NCI-H510A (cell line): ENCODE data around the gene TXNRD2.

ENCODE experiments used
- DNase-seq: peaks from one replicate; lab custom pipeline; 2025; lab: John Stamatoyannopoulos, UW

TXNRD2 gene

GRCh38 chr22:19966908-19967750 lies 25.5 kb upstream of the TXNRD2 start:
- no peak for DNase-seq

- DNase-seq, result no peak
Measured at GRCh38 chr22:19965771-19966709, 24.4 kb upstream of the TXNRD2 start.

GRCh38 chr22:19964701-19965386 lies 23.2 kb upstream of the TXNRD2 start:
- DNase-seq, result no peak

DNA sequence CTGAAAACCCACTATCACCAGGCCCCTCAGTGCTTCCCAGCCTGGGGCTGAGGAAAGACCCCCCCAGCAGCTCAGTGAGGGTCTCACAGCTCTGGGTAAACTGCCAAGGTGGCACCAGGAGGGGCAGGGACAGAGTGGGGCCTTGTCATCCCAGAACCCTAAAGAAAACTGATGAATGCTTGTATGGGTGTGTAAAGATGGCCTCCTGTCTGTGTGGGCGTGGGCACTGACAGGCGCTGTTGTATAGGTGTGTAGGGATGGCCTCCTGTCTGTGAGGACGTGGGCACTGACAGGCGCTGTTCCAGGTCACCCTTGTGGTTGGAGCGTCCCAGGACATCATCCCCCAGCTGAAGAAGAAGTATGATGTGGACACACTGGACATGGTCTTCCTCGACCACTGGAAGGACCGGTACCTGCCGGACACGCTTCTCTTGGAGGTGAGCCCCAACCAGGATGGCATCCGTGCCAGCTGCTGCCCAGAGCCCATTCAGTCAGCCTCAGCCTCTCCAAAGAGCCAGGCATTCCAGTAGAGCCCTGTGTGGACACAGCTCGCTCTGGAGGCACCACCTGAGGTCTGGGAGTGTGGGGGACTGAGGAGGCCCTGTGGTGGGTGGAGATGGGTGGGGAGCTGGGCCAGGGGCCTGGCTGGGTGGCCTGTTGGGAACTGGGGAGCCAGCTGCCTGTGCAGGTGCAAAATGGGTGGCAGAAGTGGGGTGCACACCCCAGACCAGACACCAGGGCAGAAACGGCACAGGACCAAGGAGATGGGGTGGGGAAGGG lies 22.4 kb upstream of the TXNRD2 start:
- no peak for DNase-seq

DNA sequence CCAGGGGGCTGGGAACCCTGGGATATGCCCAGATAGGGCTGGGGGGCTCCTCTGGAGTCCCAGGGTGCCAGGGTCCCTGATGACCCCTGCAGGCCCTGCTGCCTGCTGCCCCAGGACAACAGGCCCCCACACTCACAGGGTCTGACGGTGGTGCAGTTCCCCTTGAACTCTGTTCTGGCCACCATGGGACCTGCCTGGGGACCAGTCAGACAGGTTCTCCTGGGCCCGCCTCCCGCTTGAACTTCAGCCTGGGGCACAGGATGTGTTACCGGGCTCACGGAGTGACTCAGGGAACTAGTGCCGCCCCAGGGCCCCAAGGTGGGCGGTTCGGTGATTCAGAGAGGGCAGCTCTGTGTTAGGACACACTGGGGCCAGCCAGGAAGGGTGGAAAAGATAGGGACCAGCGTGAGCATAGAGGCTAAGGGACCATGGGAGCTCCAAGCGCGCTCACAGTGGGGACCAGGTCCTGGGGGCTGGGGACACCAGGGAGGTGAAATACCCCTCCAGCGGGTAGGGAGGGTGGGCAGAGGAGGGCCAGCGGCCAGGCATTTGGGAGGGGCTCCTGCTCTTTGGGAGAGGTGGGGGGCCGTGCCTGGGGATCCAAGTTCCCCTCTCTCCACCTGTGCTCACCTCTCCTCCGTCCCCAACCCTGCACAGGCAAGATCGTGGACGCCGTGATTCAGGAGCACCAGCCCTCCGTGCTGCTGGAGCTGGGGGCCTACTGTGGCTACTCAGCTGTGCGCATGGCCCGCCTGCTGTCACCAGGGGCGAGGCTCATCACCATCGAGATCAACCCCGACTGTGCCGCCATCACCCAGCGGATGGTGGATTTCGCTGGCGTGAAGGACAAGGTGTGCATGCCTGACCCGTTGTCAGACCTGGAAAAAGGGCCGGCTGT lies 21.5 kb upstream of the TXNRD2 start:
- DNase-seq, result peak; percentile 74

DNA sequence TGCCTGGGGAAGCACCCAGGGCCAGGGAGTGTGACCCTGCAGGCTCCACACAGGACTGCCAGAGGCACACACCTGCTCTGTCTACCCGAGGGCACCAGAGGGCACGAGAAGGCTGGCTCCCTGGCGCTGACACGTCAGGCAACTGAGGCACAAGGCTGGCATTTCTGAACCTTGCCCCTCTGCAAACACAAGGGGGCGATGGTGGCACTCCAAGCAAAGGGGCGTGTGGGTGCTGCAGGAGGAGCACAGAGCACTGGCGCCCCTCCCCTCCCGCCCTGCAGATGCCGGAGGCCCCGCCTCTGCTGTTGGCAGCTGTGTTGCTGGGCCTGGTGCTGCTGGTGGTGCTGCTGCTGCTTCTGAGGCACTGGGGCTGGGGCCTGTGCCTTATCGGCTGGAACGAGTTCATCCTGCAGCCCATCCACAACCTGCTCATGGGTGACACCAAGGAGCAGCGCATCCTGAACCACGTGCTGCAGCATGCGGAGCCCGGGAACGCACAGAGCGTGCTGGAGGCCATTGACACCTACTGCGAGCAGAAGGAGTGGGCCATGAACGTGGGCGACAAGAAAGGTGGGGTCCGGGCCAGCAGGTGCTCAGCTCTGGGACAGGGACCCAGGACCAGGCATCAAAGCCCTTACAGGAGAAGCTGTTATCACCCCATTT lies 20.8 kb upstream of the TXNRD2 start:
- peak; percentile 79 for DNase-seq

- DNase-seq, result no peak
Measured at GRCh38 chr22:19961868-19962245, 20.2 kb upstream of the TXNRD2 start.

GRCh38 chr22:19961201-19961580 lies 19.6 kb upstream of the TXNRD2 start:
- no peak for DNase-seq

DNA sequence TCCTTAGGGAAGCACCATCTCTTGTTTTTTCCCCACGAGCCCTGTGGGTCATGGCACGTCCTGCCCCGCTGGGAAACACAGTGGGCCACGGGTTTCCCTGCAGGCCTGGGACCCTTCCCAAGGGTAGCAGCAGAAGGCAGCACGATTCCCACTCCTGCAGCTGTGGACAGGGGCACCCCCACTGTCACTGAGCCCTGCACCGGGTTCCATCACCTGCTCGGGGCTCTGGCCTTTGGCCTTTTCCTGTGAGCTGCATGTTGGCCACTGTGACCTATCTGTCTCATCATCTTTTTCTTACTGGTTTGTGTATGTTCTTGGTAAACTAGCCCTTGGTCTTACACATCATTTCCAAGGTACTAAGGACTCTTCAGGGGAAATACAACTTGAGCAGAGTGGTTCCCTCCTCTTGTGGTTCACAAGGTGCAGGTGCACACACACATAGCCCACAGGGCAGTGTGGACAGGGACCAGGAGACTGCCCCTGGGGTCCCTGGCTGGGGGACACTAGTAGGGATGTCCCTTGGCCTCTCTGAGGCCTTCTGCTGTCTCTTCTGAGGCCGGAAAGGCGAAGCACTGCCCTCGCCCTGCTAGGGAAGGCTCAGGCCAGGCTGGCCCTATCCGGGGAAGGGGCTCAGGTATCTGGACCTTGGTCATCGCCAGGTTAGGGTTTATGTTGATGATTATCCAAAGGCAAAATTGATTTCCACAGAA lies 19.0 kb upstream of the TXNRD2 start:
- DNase-seq, result no peak

- DNase-seq, result no peak
Measured at GRCh38 chr22:19959587-19960490, 18.2 kb upstream of the TXNRD2 start.

- no peak for DNase-seq
Measured at GRCh38 chr22:19959043-19959586, 17.5 kb upstream of the TXNRD2 start.

- DNase-seq, result no peak
Measured at GRCh38 chr22:19958083-19959042, 16.7 kb upstream of the TXNRD2 start.

DNA sequence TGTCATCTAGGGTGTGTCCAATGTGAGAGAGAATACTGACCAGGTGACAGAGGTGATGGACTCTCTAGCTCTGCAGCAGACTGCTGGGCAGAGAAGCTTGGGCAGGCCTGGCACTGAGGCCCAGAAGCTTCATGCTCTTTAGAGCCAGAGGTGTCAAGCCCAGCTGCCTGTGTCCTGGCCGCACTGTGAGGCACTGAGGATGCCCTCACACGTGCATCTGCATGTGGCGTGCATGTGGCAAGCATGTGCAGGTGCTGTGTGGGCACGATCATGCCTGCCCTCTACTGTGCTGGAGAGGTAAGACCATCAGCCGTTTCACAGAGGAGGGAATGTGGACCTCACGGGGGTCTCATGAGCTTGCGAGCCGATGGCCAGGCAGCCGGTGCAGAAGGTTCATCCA lies 15.8 kb upstream of the TXNRD2 start:
- DNase-seq, result no peak

- DNase-seq, result no peak
Measured at GRCh38 chr22:19955241-19956128, 13.9 kb upstream of the TXNRD2 start.

DNA sequence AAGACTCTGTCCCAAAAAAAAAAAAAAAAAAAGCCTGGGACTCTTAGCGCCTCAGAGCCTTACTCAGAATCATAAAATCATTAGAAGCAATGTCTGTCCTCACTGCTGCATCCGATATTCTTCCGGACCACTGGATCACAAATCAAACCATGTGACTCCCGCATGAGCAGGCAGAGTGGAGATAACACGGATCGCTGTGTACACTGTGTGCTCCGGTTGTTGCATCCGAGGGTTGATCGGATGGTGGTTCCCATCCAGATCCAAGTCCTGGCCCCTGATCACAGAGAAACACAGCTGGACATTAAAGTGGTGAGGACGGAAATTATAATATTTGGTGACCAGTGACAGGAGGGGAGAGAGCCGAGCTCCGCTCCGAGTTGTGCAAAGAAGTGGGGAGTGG lies 9.7 kb upstream of the TXNRD2 start:
- no peak for DNase-seq
